HepG2 (cell line): ENCODE measurements around the gene TMEM107. TPM values are rescaled to one million over a fixed set of nuclear protein-coding genes. Genes with fewer than 3 reads are reported as not detected.

ENCODE experiments used
- BCLAF1 ChIP-seq: fragments of 450-650 bp; IDR thresholded peaks from 2 replicates; pipeline ENCODE4 v1.6.1; 2017; ENCODE audit warnings: mild to moderate bottlenecking
- HNF1B ChIP-seq: sonication (generic); formaldehyde crosslinking; IDR thresholded peaks from 2 replicates; pipeline ENCODE4 v1.5.1; 2020; ENCODE audit warnings: mild to moderate bottlenecking, moderate library complexity, missing genetic modification reagents
- HNRNPLL ChIP-seq: fragments of 200-400 bp; formaldehyde crosslinking; IDR thresholded peaks from 2 replicates; pipeline ENCODE4 v1.6.1; 2017; ENCODE audit warnings: mild to moderate bottlenecking, low read depth, low read length; ENCODE audit not compliant: poor library complexity, severe bottlenecking
- KDM5A ChIP-seq: fragments of 200-600 bp; sonication (generic); IDR thresholded peaks from 2 replicates; pipeline ENCODE4 v1.7.0; 2018; ENCODE audit warnings: antibody characterized with exemption, mild to moderate bottlenecking, low read length, borderline replicate concordance
- KLF12 ChIP-seq: sonication (generic); formaldehyde crosslinking; IDR thresholded peaks from 2 replicates; pipeline ENCODE4 v1.4.0; 2020; ENCODE audit warnings: missing genetic modification reagents, borderline replicate concordance
- MLXIP ChIP-seq: sonication (generic); formaldehyde crosslinking; IDR thresholded peaks from 2 replicates; pipeline ENCODE4 v1.9.0; 2021; ENCODE audit warnings: missing genetic modification reagents, borderline replicate concordance
- PATZ1 ChIP-seq: sonication (generic); formaldehyde crosslinking; IDR thresholded peaks from 2 replicates; pipeline ENCODE4 v1.4.0; 2020; ENCODE audit warnings: missing genetic modification reagents
- TFDP1 ChIP-seq: IDR thresholded peaks from 2 replicates; pipeline ENCODE4 v1.6.1; 2016; ENCODE audit warnings: missing compliant biosample characterization, missing genetic modification reagents, borderline replicate concordance
- ZNF451 ChIP-seq: sonication (generic); formaldehyde crosslinking; IDR thresholded peaks from 2 replicates; pipeline ENCODE4 v1.5.0; 2020; ENCODE audit warnings: mild to moderate bottlenecking, missing genetic modification reagents
- ZNF484 ChIP-seq: sonication (generic); formaldehyde crosslinking; IDR thresholded peaks from 2 replicates; pipeline ENCODE4 v1.5.1; 2020; ENCODE audit warnings: mild to moderate bottlenecking, low read depth, missing genetic modification reagents, borderline replicate concordance
- ZNF687 ChIP-seq: sonication (generic); formaldehyde crosslinking; IDR thresholded peaks from 2 replicates; pipeline ENCODE4 v1.5.1; 2020; ENCODE audit warnings: mild to moderate bottlenecking, missing genetic modification reagents, moderate library complexity
- polyA plus RNA-seq, 8 experiments: library from polyadenylated mRNA; depleted of rRNA in 3 of 8; stranded (reverse) in 7 of 8; unstranded in 1 of 8; fragments of >200 nt; fragmentation: Illumina TruSeq in 4 of 8; extraction: Trizol in 4 of 8; gene quantifications; 2 replicates each; pipeline versions ENCODE4 v1.2.1 to v1.2.3, GENCODE V29; 2011 to 2016; ENCODE audit warnings: low read depth in 4 of 8, missing spikeins in 1 of 8, mixed read lengths in 1 of 8; ENCODE audit not compliant: insufficient read depth in 1 of 8
- total RNA-seq, 5 experiments: library from RNA; depleted of rRNA; stranded (reverse); fragments of >200 nt; fragmentation: Illumina TruSeq; extraction: Trizol; gene quantifications; 2 replicates each; pipeline ENCODE4 v1.2.3, GENCODE V29; 2016; ENCODE audit warnings: low read depth in 1 of 5

The TMEM107 gene
- total and polyA plus RNA-seq, 2 of the 13 experiments (the other 11 are each of a cell fraction or from before 2014, with no cell fraction given) = 7.2 to 15.3 TPM

- peak; percentile 80; the same call in 1 of the 2 replicates for TF ChIP-seq TFDP1
- no peak for TF ChIP-seq ZNF484 (CRISPR knock-in tag)
- no peak; the same call in 1 of the 2 replicates for TF ChIP-seq KDM5A
- TF ChIP-seq PATZ1 (CRISPR knock-in tag) = no peak
- TF ChIP-seq BCLAF1 = no peak
- TF ChIP-seq MLXIP (CRISPR knock-in tag) = no peak
- TF ChIP-seq HNRNPLL = peak; percentile 87
- TF ChIP-seq HNF1B (CRISPR knock-in tag) = no peak
- TF ChIP-seq ZNF451 (CRISPR knock-in tag) = no peak; the same call in 1 of the 2 replicates
- peak; percentile 86 for TF ChIP-seq ZNF687 (CRISPR knock-in tag)
- TF ChIP-seq KLF12 (CRISPR knock-in tag) = no peak
These were observed at the start of gene TMEM107 (continued) for GRCh38 chr17:8176197-8176940.
